ENCODE measurements around the gene ASB4.

ASB4 gene

GRCh38 chr7:95526128-95526738 is 40.5 kb downstream of the ASB4 start:
- DNase-seq (ENCODE audit: low read depth in 2 of 2), result no peak

- DNase-seq (ENCODE audit: low read depth in 2 of 2), result no peak
Measured at GRCh38 chr7:95527033-95527775, 41.5 kb downstream of the ASB4 start.

- DNase-seq (ENCODE audit: low read depth in 2 of 2), result no peak
Measured at GRCh38 chr7:95527776-95528250, 42.1 kb downstream of the ASB4 start.

GRCh38 chr7:95529701-95530100 is 44.0 kb downstream of the ASB4 start:
- no peak for DNase-seq (ENCODE audit: low read depth in 2 of 2)

GRCh38 chr7:95530881-95531280 is 45.1 kb downstream of the ASB4 start:
- DNase-seq (ENCODE audit: low read depth in 2 of 2), result no peak

- no peak for DNase-seq (ENCODE audit: low read depth in 2 of 2)
Measured at GRCh38 chr7:95531605-95532219, 46.0 kb downstream of the ASB4 start.

- no peak for DNase-seq (ENCODE audit: low read depth in 2 of 2)
Measured at GRCh38 chr7:95534796-95535195, 49.1 kb downstream of the ASB4 start.

- no peak for DNase-seq (ENCODE audit: low read depth in 2 of 2)
Measured at GRCh38 chr7:95535662-95536061, 49.9 kb downstream of the ASB4 start.

- DNase-seq (ENCODE audit: low read depth in 2 of 2), result no peak
Measured at GRCh38 chr7:95536656-95537311, 51.0 kb downstream of the ASB4 start.

- DNase-seq (ENCODE audit: low read depth in 2 of 2), result no peak
Measured at GRCh38 chr7:95537468-95537867, 51.7 kb downstream of the ASB4 start.

- no peak for DNase-seq (ENCODE audit: low read depth in 2 of 2)
Measured at GRCh38 chr7:95539426-95539825, 53.7 kb downstream of the ASB4 start.

- no peak for DNase-seq (ENCODE audit: low read depth in 2 of 2)
Measured at GRCh38 chr7:95540366-95540765, 54.6 kb downstream of the ASB4 start.

GRCh38 chr7:95543312-95543711 is 57.6 kb downstream of the ASB4 start:
- DNase-seq (ENCODE audit: low read depth in 2 of 2), result no peak

- no peak for DNase-seq (ENCODE audit: low read depth in 2 of 2)
Measured at GRCh38 chr7:95544171-95544570, 58.4 kb downstream of the ASB4 start.

- DNase-seq (ENCODE audit: low read depth in 2 of 2), result no peak
Measured at GRCh38 chr7:95545007-95545615, 59.4 kb downstream of the ASB4 start.

- DNase-seq (ENCODE audit: low read depth in 2 of 2), result no peak
Measured at GRCh38 chr7:95545673-95546072, 59.9 kb downstream of the ASB4 start.

- DNase-seq (ENCODE audit: low read depth in 2 of 2), result no peak
Measured at GRCh38 chr7:95546647-95547046, 60.9 kb downstream of the ASB4 start.

GRCh38 chr7:95547361-95548348 is 61.9 kb downstream of the ASB4 start:
- DNase-seq (ENCODE audit: low read depth in 2 of 2), result no peak

- DNase-seq (ENCODE audit: low read depth in 2 of 2), result no peak
Measured at GRCh38 chr7:95549818-95550529, 64.2 kb downstream of the ASB4 start.

- no peak for DNase-seq (ENCODE audit: low read depth in 2 of 2)
Measured at GRCh38 chr7:95550546-95550945, 64.8 kb downstream of the ASB4 start.

Measured in stimulated activated CD8-positive, alpha-beta memory T cell treated with anti-CD3 and anti-CD28 coated beads, Interleukin-2, amount 100 ng/mL, for 48 hours (primary cell).